HG02759 (cell line): ENCODE data around the gene FAM186B.
"Not testable (repeated sequence)": the region's sequence is repeated elsewhere in the genome, so short reads cannot be mapped to it uniquely, and the experiment has no call there.

Experiments
- ATAC-seq: cut with Tn5 transposase; IDR thresholded peaks from one replicate; pipeline ENCODE4 v1.9.1; 2021; ENCODE audit warnings: mild to moderate bottlenecking, moderate library complexity; ENCODE audit not compliant: unreplicated experiment

The FAM186B gene

DNA sequence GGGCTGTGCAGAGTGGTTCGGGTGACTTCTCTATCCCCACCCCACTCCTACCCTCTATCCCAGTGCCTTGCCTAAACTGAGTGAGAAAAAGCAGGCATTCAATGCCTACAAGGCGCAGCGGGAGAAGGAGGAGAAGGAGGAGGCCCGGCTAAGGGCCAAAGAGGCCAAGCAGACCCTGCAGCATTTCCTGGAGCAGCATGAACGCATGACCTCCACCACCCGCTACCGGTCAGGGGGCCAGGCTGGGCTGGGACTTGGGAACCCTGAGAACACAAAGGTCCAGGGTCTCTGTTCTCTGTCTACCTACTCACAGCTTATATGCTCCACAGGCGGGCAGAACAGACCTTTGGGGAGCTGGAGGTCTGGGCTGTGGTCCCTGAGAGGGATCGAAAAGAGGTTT, 29.6 kb upstream of the FAM186B start:
- ATAC-seq, result no peak

DNA sequence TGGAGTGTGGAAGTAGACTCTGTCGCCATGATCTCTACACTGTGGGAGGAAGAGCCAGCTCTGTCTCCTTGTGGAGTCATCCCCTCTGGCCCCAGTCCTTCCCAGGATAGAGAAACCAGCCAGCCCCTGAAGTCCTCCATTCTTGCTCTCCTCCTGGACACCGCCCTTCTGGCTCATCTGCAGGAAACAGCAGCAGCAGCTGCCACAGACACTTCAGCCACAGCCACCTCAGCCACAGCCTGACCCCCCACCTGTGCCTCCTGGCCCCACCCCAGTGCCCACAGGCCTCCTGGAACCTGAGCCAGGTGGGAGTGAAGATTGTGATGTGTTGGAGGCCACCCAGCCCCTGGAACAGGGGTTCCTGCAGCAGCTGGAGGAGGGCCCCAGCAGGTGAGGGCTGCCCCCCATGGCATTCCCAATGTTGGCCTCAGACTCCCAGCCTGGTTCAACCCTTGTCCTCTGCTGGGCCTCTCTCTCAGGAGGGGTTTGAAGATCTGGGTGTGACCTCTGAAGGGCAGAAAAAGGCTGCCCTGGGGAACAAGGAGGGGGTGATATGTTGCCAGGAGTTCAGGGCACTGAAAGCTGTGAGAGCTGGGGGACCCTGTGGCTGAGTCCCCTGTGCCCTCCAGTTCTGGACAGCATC, 28.4 kb upstream of the FAM186B start:
- ATAC-seq, result no peak

DNA sequence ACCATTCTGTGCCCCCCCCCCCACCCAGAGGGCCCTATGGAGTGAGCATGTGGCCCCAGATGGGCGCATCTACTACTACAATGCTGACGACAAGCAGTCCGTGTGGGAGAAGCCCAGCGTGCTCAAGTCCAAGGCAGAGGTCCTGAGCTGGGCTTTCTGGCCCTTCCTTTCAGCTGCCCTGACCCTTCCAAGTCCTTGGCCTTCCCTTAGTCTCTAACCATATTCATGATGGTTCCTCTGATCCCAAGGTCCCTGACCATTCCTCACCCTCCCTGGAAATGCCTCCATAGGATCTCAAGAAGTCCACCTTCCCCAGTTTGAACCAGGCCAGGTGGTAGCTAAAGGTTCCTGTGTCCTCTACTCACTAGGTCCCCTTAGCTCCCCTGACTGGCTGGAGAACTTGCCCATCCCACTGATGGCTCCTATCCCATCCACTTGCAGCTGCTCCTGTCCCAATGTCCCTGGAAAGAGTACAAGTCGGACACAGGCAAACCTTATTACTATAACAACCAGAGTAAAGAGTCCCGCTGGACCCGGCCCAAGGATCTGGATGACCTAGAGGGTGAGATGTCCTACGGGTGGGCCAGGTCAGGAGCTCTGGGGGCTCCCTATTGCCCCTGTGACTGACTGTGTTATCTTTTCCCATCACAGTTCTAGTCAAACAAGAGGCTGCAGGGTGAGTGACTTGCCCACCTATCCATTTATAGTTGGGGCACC, 27.7 kb upstream of the FAM186B start:
- ATAC-seq, result no peak

DNA sequence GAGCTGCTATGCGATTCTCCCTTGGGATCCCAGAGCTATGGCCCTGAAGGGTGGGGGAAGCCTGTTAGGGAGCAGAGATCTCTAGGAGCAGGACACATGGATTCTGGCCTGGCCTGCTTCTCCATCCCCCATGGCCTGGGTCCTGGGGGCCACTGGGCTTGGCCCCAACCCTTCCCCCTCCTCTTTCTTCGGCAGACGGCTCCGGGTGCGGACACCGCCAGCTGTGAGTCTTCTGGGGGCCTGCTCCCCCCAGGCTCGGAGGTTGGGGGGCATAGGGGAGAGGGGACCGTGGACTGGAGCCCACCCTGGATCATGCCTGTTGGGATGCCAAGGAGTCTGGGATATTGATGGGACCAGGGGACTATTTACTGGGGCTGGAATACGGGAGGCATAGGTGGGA, 27.0 kb upstream of the FAM186B start:
- ATAC-seq, result no peak

DNA sequence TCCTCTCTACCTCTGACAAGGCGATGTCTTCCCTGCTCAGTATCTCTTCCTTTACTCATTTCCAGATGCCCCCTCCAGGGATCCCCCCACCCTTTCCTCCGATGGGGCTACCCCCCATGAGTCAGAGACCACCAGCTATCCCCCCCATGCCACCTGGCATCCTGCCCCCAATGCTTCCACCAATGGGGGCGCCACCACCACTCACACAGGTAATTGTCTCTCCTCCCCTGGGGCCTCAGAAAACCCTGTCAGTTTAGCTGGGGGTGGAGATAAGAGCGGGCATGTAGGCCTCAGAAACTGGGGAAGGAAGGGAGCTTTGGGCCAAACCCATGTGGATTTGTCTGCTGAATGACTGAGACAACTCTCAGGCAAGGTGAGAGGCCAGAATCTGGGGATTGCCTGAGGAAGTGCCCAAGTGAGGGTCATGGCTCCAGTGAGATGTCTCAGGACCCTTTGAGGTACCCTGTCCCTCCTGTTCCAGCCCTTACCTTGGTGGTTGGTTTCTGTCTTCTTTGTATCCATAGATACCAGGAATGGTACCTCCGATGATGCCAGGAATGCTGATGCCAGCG, 26.0 kb upstream of the FAM186B start:
- ATAC-seq, result no peak

DNA sequence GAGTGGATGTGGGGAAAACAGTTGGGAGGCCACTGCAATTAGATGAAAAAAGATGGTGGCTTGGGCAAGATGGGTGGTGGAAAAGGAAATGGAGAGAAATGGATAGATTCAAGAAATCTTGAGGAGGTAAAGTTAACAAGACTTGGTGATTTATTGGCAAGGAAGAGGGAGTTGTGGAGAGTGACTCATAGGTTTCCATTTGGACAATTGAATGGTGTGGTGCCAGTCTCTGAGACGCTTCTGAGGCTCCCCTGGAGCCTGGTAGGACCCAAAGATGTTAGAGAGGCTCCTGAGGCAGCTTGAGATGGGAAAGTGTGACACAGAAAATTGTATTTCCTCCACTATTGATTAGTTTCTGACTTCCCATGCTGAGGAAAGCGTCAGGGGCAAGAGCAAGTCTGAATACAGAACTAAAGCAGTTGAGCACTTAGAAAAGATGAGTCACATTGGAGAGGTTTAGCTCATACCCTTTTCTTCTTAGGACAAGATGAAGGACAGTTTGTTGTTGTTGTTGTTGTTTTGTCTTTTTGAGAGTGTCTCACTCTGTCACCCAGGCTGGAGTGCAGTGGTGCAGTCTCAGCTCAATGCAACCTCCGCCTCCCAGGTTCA, 22.4 kb upstream of the FAM186B start:
- ATAC-seq, result no peak

DNA sequence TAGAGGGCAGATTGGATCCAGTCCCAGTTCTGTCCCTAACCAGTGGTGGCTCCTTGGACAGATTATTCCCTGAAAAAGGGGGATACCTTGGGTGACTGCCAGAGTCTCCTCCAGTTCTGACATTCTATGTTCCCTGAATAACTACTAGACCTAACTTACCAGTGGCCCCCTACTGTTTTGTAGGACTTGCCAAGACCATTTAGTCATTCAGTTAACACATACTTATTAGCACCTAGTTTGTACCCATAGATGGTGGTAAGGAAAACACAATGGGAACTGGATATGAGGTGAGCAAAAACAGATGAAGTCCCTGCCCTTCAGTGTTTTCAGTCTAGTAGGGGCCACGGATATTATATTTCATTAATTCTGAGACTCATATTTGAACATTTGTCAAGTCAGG, 21.4 kb upstream of the FAM186B start:
- no peak for ATAC-seq

DNA sequence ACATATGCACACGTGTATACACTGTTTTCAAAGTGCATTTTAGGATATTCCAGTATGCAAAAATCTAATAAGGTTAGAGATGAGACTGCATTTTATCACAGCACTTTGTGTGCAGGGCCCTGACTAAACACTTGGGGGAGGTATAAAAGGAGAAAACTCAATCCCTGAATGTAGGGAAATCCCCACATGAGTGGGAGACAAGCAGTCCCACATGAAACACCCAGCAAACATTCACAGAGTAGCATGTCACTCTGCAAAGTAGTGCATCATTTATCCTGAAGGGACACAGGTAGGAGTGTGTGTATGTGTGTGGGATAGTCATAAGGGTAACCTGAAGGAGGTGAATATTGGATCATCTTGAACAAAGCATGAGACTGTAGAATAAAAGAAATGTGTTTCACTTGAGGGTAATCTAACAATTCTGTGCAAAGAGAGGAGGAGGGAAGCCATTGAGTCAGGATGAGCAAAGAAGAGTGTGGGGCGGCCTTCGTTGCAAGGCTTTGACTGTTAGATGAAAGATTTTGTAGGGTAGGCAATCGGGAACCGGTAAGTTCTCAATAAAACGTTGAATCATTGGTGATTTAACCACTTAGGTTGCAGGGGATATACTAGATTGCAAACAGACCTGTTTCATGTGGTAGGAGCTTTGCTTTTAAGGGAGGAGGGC, 20.9 kb upstream of the FAM186B start:
- no peak for ATAC-seq

DNA sequence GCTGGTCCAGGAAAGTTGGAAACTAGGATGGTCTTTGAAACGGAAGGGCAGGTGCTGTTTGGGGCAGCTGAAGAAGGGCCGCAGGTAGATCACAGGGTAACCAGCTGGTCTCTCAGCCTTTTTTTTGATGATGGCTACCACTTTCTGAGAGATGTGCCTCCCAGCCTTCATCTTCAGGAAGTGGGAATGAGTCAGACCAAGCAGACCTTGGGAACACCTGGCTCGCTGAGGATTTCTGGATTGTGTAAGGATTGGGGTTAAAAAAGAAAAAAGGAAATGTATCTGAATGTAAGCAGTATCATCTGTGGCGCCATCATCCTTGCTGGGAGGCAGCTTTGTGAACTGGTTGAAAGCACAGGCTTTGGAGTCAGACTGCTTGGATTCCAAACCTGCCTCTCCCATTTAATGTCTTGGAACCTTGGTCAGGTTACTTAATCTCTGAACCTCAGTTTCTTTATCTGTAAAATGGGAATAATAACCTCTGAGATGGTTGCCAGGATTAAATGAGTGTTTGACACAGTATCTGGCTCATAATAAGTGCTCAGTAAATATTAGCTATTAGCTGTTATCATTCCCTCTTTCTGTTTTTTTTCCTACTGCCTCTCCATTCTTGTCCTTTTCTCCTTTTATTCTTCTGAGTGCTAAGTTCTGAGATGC, 19.6 kb upstream of the FAM186B start:
- ATAC-seq, result no peak

DNA sequence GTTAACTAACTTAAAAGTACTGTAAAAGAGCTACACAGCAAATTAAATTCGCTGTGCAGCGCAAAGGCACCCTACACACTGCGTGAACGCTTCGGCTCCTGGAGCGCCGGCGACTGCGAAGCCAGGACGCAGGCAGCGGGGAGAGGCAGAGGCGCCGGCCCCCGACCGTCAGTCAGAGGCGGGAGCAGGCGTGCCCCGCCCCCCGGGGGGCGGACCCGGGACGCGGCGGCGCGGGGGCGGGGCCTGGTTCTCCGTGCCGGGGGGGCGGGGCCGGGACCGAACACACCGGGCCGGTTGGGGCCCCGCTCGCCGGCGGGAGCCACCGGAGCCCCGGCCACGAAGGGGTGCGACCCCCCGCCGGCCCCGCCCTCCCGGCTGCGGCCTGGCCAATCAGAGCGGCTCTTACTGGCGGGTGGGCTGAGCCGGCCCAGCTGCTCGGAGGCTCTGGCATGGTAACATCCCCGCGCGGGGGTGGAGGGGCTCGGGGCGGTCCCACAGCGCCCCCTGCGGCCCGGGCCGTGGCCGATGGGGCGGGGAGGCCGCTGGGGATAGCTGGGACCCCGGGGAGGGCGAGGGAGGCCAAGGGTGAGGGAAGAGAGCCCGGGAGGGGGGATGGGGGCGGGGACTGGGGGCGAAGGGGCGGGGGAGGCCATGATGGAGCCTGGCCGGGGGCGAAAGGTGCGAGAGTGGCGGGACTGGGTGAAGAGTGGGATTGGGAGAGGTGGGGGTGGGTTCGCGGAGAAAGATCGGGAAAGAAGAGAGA, 17.9 kb upstream of the FAM186B start, which contains the start of gene PRPF40B:
Gene PRPF40B (plus strand): TSS at position 420 of the 763 bp plus-strand sequence. CDS start 30 bp downstream, at position 450.
- ATAC-seq, result peak; percentile 82

DNA sequence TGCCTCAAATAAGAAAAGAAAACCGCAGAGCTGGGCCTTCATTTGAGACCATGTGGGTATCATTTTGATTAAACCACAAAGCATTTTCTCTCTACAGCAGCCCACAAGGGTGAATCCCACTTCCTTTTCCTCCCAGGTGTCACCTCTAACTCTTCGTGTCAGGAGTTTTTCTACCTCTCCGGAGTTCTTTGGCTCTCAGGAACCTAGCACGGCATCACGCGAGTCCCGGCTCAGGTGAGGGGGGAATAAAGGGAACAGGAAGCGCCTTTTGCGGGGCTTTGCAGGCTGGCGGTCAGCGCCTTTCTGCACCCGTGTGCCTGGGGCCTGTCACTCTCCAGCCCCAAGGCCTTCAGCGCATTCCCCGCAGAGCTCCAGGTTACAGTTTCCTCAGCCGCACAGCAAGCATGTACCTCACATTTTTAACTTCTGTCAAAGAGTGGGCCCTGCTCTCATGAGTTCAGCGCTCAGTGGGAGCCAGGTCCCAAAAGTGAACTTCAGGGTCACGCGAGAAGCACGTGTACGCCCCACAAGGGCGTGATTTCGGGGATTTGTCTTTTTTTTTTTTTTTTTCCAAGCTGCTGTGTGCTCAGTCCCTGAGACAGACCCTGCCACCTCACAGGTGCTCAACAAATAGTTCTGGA, 17.2 kb upstream of the FAM186B start:
- ATAC-seq, result peak; percentile 29

DNA sequence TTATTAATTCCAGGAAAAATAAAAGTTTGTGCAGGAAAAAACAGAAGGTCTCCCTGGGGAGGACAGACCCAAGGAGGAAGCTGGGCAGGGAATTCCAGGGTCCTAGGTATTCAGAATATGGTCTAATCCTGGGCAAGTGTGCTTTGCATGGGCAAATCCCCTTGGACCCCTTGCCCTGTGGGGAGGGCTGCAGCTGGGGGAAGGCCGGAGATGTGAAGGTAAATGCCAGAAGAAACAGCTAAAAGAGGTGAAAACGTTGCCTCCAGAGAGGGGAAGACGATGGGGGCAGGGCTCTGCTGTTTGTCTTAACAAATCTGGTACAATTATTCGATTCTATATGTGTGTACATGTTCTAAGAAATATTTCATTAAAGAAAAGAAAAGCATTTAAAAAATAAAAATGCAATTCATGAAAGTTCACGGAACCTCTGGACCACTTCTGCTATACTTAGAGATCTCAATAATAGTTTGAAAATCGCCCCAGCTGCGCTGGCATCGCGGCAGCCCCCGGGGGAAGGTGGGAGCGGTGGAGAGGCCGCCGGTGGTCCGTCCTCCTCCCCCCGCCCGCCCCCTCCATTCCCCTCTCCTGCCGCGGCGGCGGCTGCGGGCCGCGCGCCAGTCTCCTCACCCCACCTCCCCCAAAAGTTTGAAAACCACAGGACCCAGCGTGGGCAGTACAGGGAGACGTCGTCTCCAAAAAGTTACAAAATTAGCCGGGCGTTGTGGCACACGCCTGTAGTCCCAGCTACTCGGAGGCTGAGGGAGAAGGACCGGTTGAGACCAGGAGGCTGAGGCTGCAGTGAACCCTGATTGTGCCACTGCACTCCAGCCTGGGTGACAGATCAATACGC, 16.4 kb upstream of the FAM186B start:
- no peak for ATAC-seq

DNA sequence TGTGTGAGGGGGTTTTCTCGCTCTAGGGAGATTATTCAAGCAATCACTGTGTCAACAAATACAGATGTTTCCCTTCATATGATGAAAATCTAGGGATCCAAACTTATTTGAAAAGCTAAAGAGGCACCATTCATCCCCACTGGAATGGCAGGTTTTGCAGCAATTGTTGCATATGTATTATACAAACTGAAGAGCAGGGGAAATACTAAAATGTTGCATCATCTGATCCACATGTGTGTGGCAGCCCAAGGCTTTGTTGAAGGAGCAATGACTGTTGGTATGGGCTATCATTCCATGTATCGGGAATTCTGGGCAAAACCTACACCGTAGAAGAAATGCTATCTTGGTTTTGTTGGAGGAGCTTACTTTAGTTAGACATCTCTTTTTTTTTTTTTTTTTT, 13.8 kb upstream of the FAM186B start:
- no peak for ATAC-seq

DNA sequence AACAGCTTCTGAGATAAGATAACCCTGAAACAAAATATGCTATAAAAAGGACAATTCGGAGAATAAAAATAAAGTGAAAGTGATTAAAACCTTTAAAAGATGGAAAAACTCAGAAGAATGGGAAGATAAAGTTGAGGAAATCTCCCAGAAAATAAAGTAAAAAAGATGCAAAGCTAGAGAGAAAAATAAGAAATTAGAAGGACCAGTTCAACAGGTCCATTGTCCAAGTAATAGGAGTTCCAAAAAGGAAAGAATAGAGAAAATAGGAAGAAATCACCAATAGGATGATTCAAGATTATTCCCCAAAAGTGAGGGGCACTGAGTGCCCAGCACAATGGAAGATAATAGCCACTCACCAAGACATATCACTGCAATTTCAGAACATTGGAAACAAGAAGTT, 13.1 kb upstream of the FAM186B start:
- no peak for ATAC-seq

DNA sequence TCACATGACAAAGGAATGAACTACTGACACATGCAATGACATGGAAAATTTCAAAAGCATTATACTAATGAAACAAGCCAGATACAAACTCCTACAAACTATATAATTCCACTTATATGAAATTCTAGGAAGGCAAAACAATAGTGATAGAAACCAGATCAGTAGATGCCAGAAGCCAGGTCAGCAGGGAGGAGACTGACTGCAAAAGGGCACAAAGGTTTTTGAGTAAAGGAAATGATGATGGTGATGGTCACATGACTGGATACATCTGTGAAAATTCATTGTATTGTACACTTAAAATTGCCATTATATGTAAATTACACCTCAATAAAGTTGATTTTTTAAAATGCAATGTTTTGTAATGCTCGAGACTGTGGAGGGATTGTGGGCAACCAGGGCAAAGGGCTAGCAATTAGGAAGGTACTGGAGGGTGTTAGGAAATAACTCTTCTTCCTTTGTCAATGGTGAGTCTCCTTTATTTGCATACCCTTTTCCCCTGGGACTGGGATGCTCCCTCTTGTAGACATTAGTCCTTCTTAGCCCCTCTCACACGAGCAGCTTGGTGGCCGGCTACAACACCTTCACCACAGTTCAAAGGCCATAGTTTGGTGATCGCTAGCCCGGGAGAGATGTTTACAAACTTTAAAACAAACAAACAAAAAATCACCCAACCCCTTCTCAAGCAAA, 11.2 kb upstream of the FAM186B start:
- ATAC-seq, result no peak

DNA sequence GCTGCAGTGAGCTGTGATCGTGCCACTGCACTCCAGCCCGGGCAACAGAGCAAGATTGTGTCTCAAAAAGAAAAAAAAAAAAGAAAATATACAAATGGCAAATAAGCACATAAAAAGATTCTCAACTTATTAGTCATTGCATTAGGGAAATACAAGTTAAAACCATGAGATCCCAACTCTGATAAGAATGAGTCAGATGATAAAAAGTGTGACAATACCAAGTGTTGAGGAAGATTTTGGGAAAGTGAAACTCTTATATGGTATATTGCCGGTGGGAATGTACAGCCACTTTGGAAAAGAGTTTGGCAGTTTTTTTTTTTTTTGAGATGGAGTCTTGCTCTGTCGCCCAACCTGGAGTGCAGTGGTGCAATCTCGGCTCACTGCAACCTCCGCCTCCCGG, 10.3 kb upstream of the FAM186B start:
- no peak for ATAC-seq

DNA sequence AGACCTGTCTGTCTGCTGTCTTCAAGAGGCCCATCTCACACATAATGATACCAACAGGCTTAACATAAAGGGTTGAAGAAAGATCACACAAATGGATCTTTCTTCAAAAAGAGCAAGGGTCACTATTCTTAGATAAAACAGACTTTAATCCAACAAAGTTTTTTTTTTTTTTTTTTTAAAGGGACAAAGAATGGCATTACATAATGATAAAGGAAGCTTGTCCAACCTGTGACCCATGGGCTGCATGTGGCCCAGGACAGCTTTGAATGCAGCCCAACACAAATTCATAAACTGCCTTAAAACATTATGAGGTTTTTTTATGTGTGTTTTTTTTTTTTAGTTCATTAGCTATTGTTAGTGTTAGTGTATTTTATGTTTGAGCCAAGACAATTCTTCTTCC, 6.8 kb upstream of the FAM186B start:
- no peak for ATAC-seq

DNA sequence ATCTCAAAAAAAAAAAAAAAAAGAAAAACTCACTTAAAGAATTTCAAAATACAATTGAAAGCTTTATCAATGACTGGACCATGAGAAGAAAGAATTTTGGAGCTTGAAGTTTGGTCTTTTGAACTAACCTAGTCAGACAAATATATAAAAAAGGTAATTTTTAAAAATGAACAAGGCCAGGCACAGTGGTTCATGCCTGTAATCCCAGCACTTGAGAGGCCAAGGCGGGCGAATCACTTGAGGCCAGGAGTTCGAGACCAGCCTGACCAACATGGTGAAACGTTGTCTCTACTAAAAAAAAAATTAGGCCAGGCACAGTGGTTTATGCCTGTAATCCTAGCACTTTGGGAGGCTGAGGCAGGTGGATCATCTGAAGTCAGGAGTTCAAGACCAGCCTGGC, 5.3 kb upstream of the FAM186B start:
- not testable (repeated sequence) for ATAC-seq
